Measurements from ENCODE around the gene U2AF2. TPM values are rescaled to one million over a fixed set of nuclear protein-coding genes. Genes with fewer than 3 reads are reported as not detected.
A peak's percentile ranks its signal among the peaks of the same experiment; 100 is the strongest.

Gene U2AF2
- total RNA-seq, 4 donors from 2014 or later, result 38.1 to 60.2 (median 50.1) TPM

DNA sequence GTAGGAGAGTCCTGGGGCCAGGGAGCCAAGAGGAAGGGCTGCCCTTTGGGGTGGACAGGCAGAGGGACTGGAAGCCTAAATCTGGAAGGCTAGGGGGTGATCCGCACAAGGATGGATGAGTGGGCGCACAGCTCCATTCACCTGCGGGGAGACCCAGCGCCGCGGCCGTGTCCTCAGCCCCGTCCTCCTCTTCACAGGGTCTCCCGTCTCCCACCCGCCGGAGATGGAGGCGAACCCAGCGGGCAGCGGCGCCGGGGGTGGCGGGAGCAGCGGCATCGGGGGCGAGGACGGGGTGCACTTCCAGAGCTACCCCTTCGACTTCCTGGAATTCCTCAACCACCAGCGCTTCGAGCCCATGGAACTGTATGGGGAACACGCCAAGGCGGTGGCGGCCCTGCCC, 41.4 kb upstream of the U2AF2 start:
- DNase-seq (no peak), ATAC-seq (no peak)
- in situ Hi-C loops (cut with MboI; ENCODE audit: low sequenced_read_pairs in 4 of 4), result no loop called here
- Histone ChIP-seq H3K4me3 (no peak overlapping the region), H3K36me3 (peaks cover 0 to 28% of the 10 kb centered on the region in 2 donors), H3K27ac (peak overlapping the region in 3 of 4 donors; percentile 86 to 97 (median 94)), H3K4me1 (peaks cover 25 to 30% of the 10 kb centered on the region in 2 donors), H3K27me3 (no peaks in the 10 kb centered on the region), H3K9me3 (no peaks in the 10 kb centered on the region)
- TF ChIP-seq CTCF (IDR thresholded peaks at IDR 0.05 in 4 of 5, conservative IDR thresholded peaks at IDR 0.05 in 1 of 5) (no peak), POLR2A (IDR thresholded peaks at IDR 0.05) (no peak)
- intact Hi-C loops (cut with DNase I; ENCODE audit: low total_unique reads), result no loop called here

DNA sequence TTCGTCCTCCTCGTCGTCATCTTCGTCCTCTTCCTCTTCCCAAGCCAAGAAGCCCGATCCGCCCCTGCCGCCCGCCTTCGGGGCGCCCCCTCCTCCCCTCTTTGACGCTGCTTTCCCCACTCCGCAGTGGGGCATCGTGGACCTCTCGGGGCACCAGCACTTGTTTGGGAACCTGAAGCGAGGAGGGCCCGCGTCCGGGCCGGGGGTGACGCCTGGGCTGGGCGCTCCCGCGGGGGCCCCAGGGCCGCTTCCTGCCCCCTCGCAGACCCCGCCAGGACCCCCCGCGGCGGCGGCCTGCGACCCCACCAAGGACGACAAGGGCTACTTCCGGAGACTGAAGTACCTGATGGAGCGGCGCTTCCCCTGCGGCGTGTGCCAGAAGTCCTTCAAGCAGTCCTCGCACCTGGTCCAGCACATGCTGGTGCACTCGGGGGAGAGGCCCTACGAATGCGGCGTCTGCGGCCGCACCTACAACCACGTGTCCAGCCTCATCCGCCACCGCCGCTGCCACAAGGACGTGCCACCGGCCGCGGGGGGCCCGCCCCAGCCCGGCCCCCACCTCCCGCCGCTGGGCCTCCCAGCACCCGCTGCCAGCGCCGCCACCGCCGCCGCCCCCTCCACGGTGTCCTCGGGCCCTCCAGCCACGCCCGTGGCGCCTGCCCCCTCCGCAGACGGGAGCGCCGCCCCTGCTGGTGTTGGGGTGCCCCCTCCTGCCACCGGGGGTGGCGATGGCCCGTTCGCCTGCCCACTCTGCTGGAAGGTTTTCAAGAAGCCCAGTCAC, 40.7 kb upstream of the U2AF2 start:
- H3K4me3 ChIP-seq, result no peak overlapping the region
- H3K4me1 ChIP-seq, result peaks cover 31 to 37% of the 10 kb centered on the region in 2 donors
- in situ Hi-C loops (cut with MboI; ENCODE audit: low sequenced_read_pairs in 4 of 4) (no loop called here), intact Hi-C loops (cut with DNase I; ENCODE audit: low total_unique reads) (no loop called here)
- H3K9me3 ChIP-seq, result no peaks in the 10 kb centered on the region
- no peak for ATAC-seq
- no peak for DNase-seq
- peak overlapping the region in 1 of 4 donors; percentile 15 for H3K27ac ChIP-seq
- H3K36me3 ChIP-seq, result peaks cover 0 to 28% of the 10 kb centered on the region in 2 donors
- TF ChIP-seq POLR2A (IDR thresholded peaks at IDR 0.05) (no peak), CTCF (IDR thresholded peaks at IDR 0.05 in 4 of 5, conservative IDR thresholded peaks at IDR 0.05 in 1 of 5) (no peak)
- no peaks in the 10 kb centered on the region for H3K27me3 ChIP-seq

- TF ChIP-seq CTCF (IDR thresholded peaks at IDR 0.05 in 4 of 5, conservative IDR thresholded peaks at IDR 0.05 in 1 of 5), result no peak
- TF ChIP-seq POLR2A (IDR thresholded peaks at IDR 0.05), result no peak
- no peak for DNase-seq
- in situ Hi-C loops (cut with MboI; ENCODE audit: low sequenced_read_pairs in 4 of 4), result no loop called here
- ATAC-seq, result no peak
- Histone ChIP-seq H3K27me3 (no peaks in the 10 kb centered on the region), H3K4me3 (no peak overlapping the region), H3K4me1 (peaks cover 40 to 42% of the 10 kb centered on the region in 2 donors), H3K36me3 (peaks cover 0 to 20% of the 10 kb centered on the region in 2 donors), H3K27ac (no peak overlapping the region), H3K9me3 (no peaks in the 10 kb centered on the region)
- intact Hi-C loops (cut with DNase I; ENCODE audit: low total_unique reads), result no loop called here
Observed at GRCh38 chr19:55614711-55615542, 39.9 kb upstream of the U2AF2 start.

- in situ Hi-C loops (cut with MboI; ENCODE audit: low sequenced_read_pairs in 4 of 4) (no loop called here), intact Hi-C loops (cut with DNase I; ENCODE audit: low total_unique reads) (no loop called here)
- H3K27me3 ChIP-seq, result no peaks in the 10 kb centered on the region
- ATAC-seq, result no peak
- H3K4me1 ChIP-seq, result peaks cover 37 to 43% of the 10 kb centered on the region in 2 donors
- no peak for DNase-seq
- H3K27ac ChIP-seq, result no peak overlapping the region
- peaks cover 0 to 19% of the 10 kb centered on the region in 2 donors for H3K36me3 ChIP-seq
- H3K9me3 ChIP-seq, result no peaks in the 10 kb centered on the region
- no peak overlapping the region for H3K4me3 ChIP-seq
- no peak for TF ChIP-seq CTCF (IDR thresholded peaks at IDR 0.05 in 4 of 5, conservative IDR thresholded peaks at IDR 0.05 in 1 of 5)
- no peak for TF ChIP-seq POLR2A (IDR thresholded peaks at IDR 0.05)
Observed at GRCh38 chr19:55615543-55616394, 39.1 kb upstream of the U2AF2 start.

Measured in gastrocnemius medialis (tissue), 4 donors.